Prostate gland (tissue), 2 donors: ENCODE results near the gene WDR12.

ENCODE experiments used
- POLR2A ChIP-seq: fragments of 450-650 bp; IDR thresholded peaks from one replicate; pipeline ENCODE4 v1.6.1; 2016; ENCODE audit warnings: antibody characterized with exemption, mild to moderate bottlenecking
- TF ChIP-seq, protein P1 (sequence below), 4 experiments: fragments of 200-600 bp in 2 of 4; fragments of 450-650 bp in 2 of 4; sonication (generic) in 2 of 4; IDR thresholded peaks; 1 replicate in 3 of 4; 2 replicates in 1 of 4; pipeline ENCODE4 v1.5.1; 2016 to 2019; ENCODE audit warnings: antibody characterized with exemption in 4 of 4, mild to moderate bottlenecking in 2 of 4, moderate library complexity in 2 of 4

DNA sequence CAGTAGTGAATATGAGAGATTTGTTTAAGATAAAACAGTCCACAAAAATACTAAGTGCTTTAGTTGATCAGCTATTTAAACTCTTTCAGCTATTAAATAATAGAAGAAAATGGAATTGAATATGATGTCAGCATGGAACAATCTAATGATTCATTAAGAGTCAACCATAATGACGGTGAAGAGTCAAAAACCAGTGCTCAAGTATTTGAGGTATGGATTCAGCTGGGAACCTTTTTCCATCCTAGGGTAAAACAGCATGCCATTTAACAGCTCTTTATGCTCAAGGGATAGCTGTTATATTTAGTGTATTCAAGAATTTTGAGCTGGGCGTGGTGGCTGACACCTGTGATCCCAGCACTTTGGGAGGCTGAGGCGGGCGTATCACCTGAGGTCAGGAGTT lies 30.3 kb upstream of the WDR12 start:
- TF ChIP-seq POLR2A, result no peak
- TF ChIP-seq, protein P1, sequence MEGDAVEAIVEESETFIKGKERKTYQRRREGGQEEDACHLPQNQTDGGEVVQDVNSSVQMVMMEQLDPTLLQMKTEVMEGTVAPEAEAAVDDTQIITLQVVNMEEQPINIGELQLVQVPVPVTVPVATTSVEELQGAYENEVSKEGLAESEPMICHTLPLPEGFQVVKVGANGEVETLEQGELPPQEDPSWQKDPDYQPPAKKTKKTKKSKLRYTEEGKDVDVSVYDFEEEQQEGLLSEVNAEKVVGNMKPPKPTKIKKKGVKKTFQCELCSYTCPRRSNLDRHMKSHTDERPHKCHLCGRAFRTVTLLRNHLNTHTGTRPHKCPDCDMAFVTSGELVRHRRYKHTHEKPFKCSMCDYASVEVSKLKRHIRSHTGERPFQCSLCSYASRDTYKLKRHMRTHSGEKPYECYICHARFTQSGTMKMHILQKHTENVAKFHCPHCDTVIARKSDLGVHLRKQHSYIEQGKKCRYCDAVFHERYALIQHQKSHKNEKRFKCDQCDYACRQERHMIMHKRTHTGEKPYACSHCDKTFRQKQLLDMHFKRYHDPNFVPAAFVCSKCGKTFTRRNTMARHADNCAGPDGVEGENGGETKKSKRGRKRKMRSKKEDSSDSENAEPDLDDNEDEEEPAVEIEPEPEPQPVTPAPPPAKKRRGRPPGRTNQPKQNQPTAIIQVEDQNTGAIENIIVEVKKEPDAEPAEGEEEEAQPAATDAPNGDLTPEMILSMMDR (IDR thresholded peaks at IDR 0.05), result no peak
